Endometrium (tissue), 2 donors: Measurements from ENCODE around the gene CDCA8.
"Not testable (repeated sequence)": the region's sequence is repeated elsewhere in the genome, so short reads cannot be mapped to it uniquely, and the experiment has no call there.

Source experiments
- FAIRE-seq: peaks from 2 replicates; lab custom pipeline; 2012; peaks lifted over from hg19 to GRCh38; lab: Jason Lieb, UNC
- donor health status: control.
- donor health status: control.

Gene CDCA8

GRCh38 chr1:37738619-37739018 is 46.3 kb downstream of the CDCA8 start:
- FAIRE-seq, result not testable (repeated sequence)

GRCh38 chr1:37739222-37739621 is 46.9 kb downstream of the CDCA8 start:
- FAIRE-seq, result no peak

- FAIRE-seq, result no peak
These were observed 48.8 kb downstream of the CDCA8 start for GRCh38 chr1:37741130-37741529.

GRCh38 chr1:37741662-37742061 is 49.3 kb downstream of the CDCA8 start:
- FAIRE-seq, result no peak

DNA sequence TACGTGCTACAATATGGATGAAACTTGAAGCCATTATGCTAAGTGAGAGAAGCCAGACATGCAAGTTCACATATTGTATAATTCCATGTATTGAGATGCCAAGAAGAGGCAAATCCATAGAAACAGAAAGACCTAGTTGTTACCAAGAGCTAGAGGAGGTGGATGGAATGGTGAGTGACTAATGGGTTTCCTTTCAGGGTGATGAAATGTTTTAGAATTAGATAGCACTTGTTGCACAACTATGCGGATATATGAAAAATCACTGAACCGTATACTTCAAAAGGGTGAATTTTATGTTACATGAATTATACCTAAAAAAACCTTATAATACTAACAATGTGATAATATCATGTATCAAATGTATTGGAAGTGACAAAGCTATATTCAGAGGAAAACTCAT is 54.5 kb downstream of the CDCA8 start:
- no peak for FAIRE-seq

- FAIRE-seq, result no peak
These were observed 56.2 kb downstream of the CDCA8 start for GRCh38 chr1:37748565-37748964.

GRCh38 chr1:37752213-37752582 is 59.9 kb downstream of the CDCA8 start:
- FAIRE-seq, result no peak

- FAIRE-seq, result no peak
These were observed 60.5 kb downstream of the CDCA8 start for GRCh38 chr1:37752583-37753471.

- FAIRE-seq, result no peak
These were observed 61.4 kb downstream of the CDCA8 start for GRCh38 chr1:37753473-37754321.

GRCh38 chr1:37755290-37755689 is 63.0 kb downstream of the CDCA8 start:
- FAIRE-seq, result no peak

GRCh38 chr1:37755951-37756560 is 63.7 kb downstream of the CDCA8 start:
- no peak for FAIRE-seq
